ENCODE results near the gene AOPEP.

Gene AOPEP

DNA sequence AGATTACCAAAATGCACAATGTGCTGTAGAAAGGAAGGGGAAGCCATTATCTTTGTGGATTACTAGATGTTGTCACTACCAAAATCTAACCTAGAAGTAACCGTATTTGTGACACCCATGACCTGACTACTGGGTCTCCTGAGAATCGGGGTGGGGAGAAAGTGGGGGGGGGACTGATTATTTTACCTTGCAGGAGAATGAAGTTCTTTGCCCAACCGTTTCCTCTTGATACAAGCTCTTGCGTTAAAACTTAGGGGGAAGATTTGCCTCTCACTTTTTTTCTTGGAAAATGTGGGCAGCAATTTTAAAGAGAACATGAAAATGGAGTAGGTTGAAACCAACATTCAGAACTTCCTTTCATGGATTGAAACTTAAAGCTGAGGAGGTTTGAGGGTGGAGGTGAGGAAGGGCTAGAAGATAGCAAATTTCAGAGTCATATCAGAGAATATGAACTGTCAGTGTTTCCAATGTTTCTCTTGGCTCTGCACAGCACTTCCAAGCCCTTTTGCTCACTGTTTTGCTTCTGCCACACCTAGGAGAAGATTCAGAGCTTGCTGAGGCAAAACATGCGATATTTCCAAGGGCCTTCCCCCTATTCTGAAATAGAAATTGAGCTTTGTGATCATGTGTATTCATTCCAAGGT, 280.8 kb downstream of the AOPEP start:
- Histone ChIP-seq H3K9me3 (ENCODE audit: insufficient read depth, low read depth, low read length) (no peaks in the 10 kb centered on the region), H3K79me2 (ENCODE audit: insufficient read depth, low read length) (no peaks in the 10 kb centered on the region), H3K4me2 (ENCODE audit: low read depth, low read length, poor library complexity, severe bottlenecking) (no peak overlapping the region), H3K4me1 (ENCODE audit: insufficient read depth, low read length, poor library complexity, severe bottlenecking) (no peaks in the 10 kb centered on the region), H3K9ac (ENCODE audit: low read depth, low read length, poor library complexity, severe bottlenecking) (no peak overlapping the region), H3K4me3 (ENCODE audit: low read length, poor library complexity, severe bottlenecking) (no peak overlapping the region), H3K27me3 (ENCODE audit: insufficient read depth, low read length, poor library complexity, severe bottlenecking) (no peaks in the 10 kb centered on the region), H2AFZ (ENCODE audit: low read length) (no peak overlapping the region), H4K20me1 (ENCODE audit: insufficient read depth, low read length, poor library complexity, severe bottlenecking) (no peaks in the 10 kb centered on the region), H3K9me2 (replicated peaks; ENCODE audit: low read depth, low read length) (no peaks in the 10 kb centered on the region), H3F3A (ENCODE audit: low read depth) (no peaks in the 10 kb centered on the region), H3K36me3 (ENCODE audit: insufficient read depth, low read length) (no peaks in the 10 kb centered on the region)
- no peak for TF ChIP-seq CTCF (conservative IDR thresholded peaks at IDR 0.05; ENCODE audit: low read length)
- TF ChIP-seq EZH2phosphoT487 (IDR thresholded peaks at IDR 0.05; ENCODE audit: borderline replicate concordance): no peak

DNA sequence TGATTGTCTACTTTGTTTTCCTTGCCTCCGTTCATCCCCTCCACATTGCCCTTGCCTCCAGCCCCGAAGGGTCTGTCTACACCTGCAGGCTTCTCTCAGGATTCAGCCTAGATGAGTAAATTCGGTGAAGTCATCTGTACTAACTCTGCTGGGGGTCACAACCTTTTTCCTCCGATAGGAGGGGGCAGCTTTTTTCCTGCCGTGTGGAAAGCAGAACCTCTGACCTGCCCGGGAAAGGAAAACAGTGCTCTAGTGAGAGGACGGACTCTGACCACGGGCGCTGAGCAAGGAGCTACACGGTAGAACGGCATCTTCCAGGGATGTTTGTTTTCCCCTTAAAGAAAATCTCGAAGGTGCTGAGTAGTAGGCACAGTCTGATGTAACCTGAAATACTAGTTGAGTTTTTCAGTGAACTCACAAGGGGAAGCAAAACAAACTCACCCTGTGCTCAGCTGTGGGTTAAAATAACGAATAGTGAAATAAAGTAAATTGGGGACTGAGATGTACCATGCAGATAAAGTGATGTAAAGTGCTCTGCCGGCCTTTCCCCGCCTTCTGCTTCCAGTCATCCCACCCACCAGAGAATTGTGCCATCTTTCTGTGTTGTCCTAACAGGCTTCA, 281.8 kb downstream of the AOPEP start:
- no peaks in the 10 kb centered on the region for H3K9me2 ChIP-seq (replicated peaks; ENCODE audit: low read depth, low read length)
- no peaks in the 10 kb centered on the region for H3K36me3 ChIP-seq (ENCODE audit: insufficient read depth, low read length)
- H3K4me3 ChIP-seq (ENCODE audit: low read length, poor library complexity, severe bottlenecking): no peak overlapping the region
- H3K4me1 ChIP-seq (ENCODE audit: insufficient read depth, low read length, poor library complexity, severe bottlenecking): no peaks in the 10 kb centered on the region
- H3K9ac ChIP-seq (ENCODE audit: low read depth, low read length, poor library complexity, severe bottlenecking): no peak overlapping the region
- H3K4me2 ChIP-seq (ENCODE audit: low read depth, low read length, poor library complexity, severe bottlenecking): no peak overlapping the region
- H2AFZ ChIP-seq (ENCODE audit: low read length): no peak overlapping the region
- no peaks in the 10 kb centered on the region for H3K79me2 ChIP-seq (ENCODE audit: insufficient read depth, low read length)
- H3K27me3 ChIP-seq (ENCODE audit: insufficient read depth, low read length, poor library complexity, severe bottlenecking): no peaks in the 10 kb centered on the region
- no peak for TF ChIP-seq EZH2phosphoT487 (IDR thresholded peaks at IDR 0.05; ENCODE audit: borderline replicate concordance)
- H3F3A ChIP-seq (ENCODE audit: low read depth): no peaks in the 10 kb centered on the region
- H4K20me1 ChIP-seq (ENCODE audit: insufficient read depth, low read length, poor library complexity, severe bottlenecking): no peaks in the 10 kb centered on the region
- no peaks in the 10 kb centered on the region for H3K9me3 ChIP-seq (ENCODE audit: insufficient read depth, low read depth, low read length)

DNA sequence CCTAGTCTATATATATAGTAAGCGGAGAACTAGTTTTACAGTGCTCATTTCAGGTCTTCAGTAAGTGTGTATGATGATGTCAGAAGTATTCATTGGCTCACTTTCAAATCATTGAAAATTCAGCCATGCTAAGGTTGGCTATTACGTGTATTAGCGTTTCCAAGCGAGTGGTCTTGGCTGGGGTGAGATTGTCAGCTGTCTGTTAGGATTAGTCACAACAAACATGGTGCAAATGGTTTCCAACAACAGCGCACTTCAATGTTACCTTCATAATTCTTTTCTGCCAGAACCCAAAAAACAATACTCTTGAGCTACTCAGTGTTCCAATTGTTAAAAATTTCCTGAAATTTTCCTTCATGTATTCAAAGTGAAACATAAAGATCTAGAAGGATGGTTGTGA, 283.0 kb downstream of the AOPEP start:
- H3F3A ChIP-seq (ENCODE audit: low read depth): no peaks in the 10 kb centered on the region
- TF ChIP-seq EZH2phosphoT487 (IDR thresholded peaks at IDR 0.05; ENCODE audit: borderline replicate concordance): no peak
- no peak for TF ChIP-seq CTCF (conservative IDR thresholded peaks at IDR 0.05; ENCODE audit: low read length)
- no peaks in the 10 kb centered on the region for H4K20me1 ChIP-seq (ENCODE audit: insufficient read depth, low read length, poor library complexity, severe bottlenecking)

GRCh38 chr9:95010431-95010838, 283.9 kb downstream of the AOPEP start:
- Histone ChIP-seq H3K4me2 (ENCODE audit: low read depth, low read length, poor library complexity, severe bottlenecking) (no peak overlapping the region), H4K20me1 (ENCODE audit: insufficient read depth, low read length, poor library complexity, severe bottlenecking) (no peaks in the 10 kb centered on the region), H3K36me3 (ENCODE audit: insufficient read depth, low read length) (no peaks in the 10 kb centered on the region), H3K9ac (ENCODE audit: low read depth, low read length, poor library complexity, severe bottlenecking) (no peak overlapping the region), H3K9me3 (ENCODE audit: insufficient read depth, low read depth, low read length) (no peaks in the 10 kb centered on the region), H3K4me1 (ENCODE audit: insufficient read depth, low read length, poor library complexity, severe bottlenecking) (no peaks in the 10 kb centered on the region), H3K9me2 (replicated peaks; ENCODE audit: low read depth, low read length) (no peaks in the 10 kb centered on the region), H2AFZ (ENCODE audit: low read length) (no peak overlapping the region), H3K4me3 (ENCODE audit: low read length, poor library complexity, severe bottlenecking) (no peak overlapping the region), H3K79me2 (ENCODE audit: insufficient read depth, low read length) (no peaks in the 10 kb centered on the region), H3F3A (ENCODE audit: low read depth) (no peaks in the 10 kb centered on the region), H3K27me3 (ENCODE audit: insufficient read depth, low read length, poor library complexity, severe bottlenecking) (no peaks in the 10 kb centered on the region)
- TF ChIP-seq CTCF (conservative IDR thresholded peaks at IDR 0.05; ENCODE audit: low read length) (no peak), EZH2phosphoT487 (IDR thresholded peaks at IDR 0.05; ENCODE audit: borderline replicate concordance) (no peak)

More for the DNA sequence above, 283.0 kb downstream of the AOPEP start:
- Histone ChIP-seq H3K4me3 (ENCODE audit: low read length, poor library complexity, severe bottlenecking) (no peak overlapping the region), H3K27me3 (ENCODE audit: insufficient read depth, low read length, poor library complexity, severe bottlenecking) (no peaks in the 10 kb centered on the region), H3K4me2 (ENCODE audit: low read depth, low read length, poor library complexity, severe bottlenecking) (no peak overlapping the region), H3K79me2 (ENCODE audit: insufficient read depth, low read length) (no peaks in the 10 kb centered on the region), H3K9me2 (replicated peaks; ENCODE audit: low read depth, low read length) (no peaks in the 10 kb centered on the region), H3K36me3 (ENCODE audit: insufficient read depth, low read length) (no peaks in the 10 kb centered on the region), H3K4me1 (ENCODE audit: insufficient read depth, low read length, poor library complexity, severe bottlenecking) (no peaks in the 10 kb centered on the region), H3K9me3 (ENCODE audit: insufficient read depth, low read depth, low read length) (no peaks in the 10 kb centered on the region), H2AFZ (ENCODE audit: low read length) (no peak overlapping the region), H3K9ac (ENCODE audit: low read depth, low read length, poor library complexity, severe bottlenecking) (no peak overlapping the region)
